Measurements from ENCODE around the gene HAL.

DNA sequence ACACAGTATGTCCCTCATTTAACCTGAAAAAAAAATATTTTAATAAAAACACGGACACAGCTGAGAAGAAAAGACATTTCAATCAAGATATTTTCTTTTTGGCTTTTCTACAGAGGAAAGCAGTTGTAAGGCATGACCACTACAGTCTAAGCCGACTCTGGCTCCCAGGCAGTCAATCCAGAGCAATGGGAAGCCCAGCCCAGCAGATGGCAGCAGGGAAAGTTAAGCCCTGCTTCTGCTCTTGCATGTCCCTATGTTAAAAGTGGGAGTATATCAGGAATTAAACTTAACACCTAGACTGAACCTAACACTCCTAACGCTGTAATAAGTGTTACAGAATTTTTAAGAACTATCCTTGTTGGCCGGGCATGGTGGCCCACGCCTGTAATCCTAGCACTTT is 19.5 kb upstream of the HAL start:
- no peak for TF ChIP-seq ZNF274 (IDR thresholded peaks at IDR 0.05; ENCODE audit: low read depth, low read length)
- no peak for TF ChIP-seq SUZ12 (IDR thresholded peaks at IDR 0.05; ENCODE audit: extremely low read depth, insufficient read depth, insufficient read length)
- TF ChIP-seq YY1 (IDR thresholded peaks at IDR 0.05; ENCODE audit: insufficient read depth, insufficient read length) = no peak
